Astrocyte of the cerebellum (primary cell): ENCODE data around the gene ADAMTSL3.

ENCODE experiments used
- DNase-seq: peaks from one replicate; pipeline ENCODE4 v3.0.0-alpha.2; 2011; ENCODE audit warnings: low read depth
- H3K4me3 ChIP-seq: 2 replicates; pipeline ENCODE4 v1.5.1; 2011; ENCODE audit warnings: mild to moderate bottlenecking, low read depth, low read length, moderate library complexity
- in situ Hi-C: cut with HindIII; loops from 2 replicates; pipeline ENCODE4 v1.10.0; 2017; ENCODE audit warnings: low sequenced_read_pairs
- TF ChIP-seq, protein P1 (sequence below): IDR thresholded peaks from 2 replicates; pipeline ENCODE4 v1.5.1; 2012; ENCODE audit warnings: low read length, low read depth, moderate library complexity, mild to moderate bottlenecking; ENCODE audit errors: missing control alignments

ADAMTSL3 gene

DNA sequence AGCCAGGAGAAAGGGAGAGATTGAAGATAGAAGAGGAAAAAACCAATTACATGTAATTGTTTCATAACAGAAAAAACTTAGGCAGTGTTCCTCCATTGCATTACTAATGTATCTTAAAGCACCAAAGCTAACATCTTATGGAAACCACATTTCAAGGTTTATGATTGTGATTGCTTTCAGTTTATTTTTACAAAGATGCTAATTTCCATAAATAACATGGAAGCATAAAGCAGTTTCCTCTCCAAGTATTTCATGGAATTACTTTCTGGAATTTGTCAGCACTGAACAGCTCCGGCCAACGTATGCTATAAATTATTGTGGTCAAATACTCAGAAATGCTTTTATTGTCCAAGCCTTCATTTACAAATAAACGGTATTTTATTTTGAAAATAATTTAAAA, 11.6 kb downstream of the ADAMTSL3 start:
- DNase-seq: no peak
- no peak overlapping the region for H3K4me3 ChIP-seq
- TF ChIP-seq, protein P1, sequence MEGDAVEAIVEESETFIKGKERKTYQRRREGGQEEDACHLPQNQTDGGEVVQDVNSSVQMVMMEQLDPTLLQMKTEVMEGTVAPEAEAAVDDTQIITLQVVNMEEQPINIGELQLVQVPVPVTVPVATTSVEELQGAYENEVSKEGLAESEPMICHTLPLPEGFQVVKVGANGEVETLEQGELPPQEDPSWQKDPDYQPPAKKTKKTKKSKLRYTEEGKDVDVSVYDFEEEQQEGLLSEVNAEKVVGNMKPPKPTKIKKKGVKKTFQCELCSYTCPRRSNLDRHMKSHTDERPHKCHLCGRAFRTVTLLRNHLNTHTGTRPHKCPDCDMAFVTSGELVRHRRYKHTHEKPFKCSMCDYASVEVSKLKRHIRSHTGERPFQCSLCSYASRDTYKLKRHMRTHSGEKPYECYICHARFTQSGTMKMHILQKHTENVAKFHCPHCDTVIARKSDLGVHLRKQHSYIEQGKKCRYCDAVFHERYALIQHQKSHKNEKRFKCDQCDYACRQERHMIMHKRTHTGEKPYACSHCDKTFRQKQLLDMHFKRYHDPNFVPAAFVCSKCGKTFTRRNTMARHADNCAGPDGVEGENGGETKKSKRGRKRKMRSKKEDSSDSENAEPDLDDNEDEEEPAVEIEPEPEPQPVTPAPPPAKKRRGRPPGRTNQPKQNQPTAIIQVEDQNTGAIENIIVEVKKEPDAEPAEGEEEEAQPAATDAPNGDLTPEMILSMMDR: no peak
- in situ Hi-C loops: no loop called here

DNA sequence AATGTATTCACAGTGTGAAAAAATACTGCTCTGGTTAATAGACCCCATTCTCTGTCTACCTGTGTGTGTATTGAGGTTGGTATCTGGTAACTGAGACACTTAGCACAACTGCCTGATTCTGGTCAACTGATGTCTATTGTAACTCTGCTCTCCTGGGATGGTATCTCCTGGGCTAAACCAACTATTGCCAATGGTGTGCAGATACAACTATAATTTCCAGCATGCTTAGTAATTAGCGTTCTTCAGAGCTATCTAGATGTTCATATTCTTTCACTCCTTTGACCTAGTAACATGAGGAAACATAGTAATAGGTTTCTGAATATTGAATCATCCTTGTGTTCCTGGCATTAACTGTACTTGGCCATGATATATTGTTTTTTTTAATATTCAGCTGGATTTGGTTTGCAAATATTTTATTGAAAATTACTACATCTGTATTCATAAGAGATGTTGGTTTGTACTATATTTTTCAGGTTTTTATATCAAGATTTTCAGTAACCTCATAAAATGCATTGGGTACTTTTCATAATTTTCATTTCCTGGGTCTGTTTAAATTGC, 16.8 kb downstream of the ADAMTSL3 start:
- TF ChIP-seq, protein P1: no peak
- H3K4me3 ChIP-seq: no peak overlapping the region
- in situ Hi-C loops: no loop called here
- DNase-seq: no peak

DNA sequence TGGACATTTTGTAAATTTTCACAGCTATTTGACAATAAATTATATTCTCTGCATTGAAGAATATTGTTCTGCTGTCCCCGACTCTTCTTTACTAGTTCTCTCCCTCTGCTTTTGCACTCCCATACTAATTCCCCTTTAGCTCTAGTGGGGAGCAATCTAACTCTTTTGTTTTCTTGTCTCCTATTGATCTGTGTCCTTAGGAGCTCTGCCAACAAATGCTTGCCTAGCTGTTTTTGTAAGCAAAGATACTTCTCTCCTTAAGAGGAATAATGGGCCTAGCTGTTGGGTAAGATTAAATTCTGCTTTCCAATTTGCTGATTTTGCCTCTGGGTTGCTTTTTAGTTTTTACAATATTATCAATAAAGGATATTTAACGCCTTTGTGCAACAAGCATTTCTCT, 17.7 kb downstream of the ADAMTSL3 start:
- TF ChIP-seq, protein P1: no peak
- in situ Hi-C loops: no loop called here
- no peak for DNase-seq
- no peak overlapping the region for H3K4me3 ChIP-seq

DNA sequence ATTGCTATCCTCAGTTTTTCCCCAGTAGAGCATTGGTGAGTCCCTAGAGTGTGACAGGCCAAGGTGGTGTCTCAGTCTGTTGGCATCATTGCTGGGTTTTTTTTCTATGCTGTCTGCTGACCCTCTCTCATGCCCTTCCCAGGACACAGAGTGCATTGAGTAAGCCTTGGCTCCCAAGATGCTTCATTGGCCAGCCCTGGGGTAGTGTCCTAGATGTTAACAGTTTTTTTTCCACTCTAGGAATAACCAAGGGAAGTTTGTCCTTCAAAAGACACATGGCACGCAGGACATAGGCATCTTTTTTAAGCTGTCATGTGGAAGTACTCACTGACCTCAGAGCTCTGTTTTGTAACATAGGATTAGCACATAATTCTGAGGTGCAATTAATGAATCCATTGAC, 19.5 kb downstream of the ADAMTSL3 start:
- TF ChIP-seq, protein P1: no peak
- in situ Hi-C loops: no loop called here
- no peak for DNase-seq
- no peak overlapping the region for H3K4me3 ChIP-seq

DNA sequence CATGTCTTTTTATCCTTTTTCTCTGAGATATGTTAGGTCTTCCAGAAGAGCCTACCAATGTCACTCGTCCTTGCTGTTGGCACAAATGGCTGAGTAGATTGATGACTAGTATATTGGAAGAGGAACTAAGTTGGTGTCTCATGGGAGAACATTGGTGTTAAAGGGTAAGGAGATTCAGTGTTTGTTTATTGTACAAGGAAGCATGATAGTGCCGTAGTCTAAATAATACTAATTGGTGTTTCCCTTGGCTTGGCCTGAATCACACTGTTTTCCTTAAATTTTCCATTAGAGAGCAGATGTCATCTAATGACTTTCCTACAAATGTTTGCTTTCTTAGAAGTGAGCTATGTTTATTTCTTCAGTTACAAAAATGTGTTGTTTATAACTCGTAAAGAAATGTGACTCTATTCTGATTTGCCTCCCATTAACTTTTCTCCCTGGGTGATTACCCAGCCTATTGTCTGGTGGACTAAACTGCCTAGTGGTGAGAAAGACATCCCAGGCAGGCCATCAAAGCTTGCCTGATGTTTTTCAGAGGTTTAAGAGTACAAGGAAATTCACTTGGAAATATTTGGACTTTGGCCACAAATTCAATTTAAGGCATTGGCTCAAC, 28.7 kb downstream of the ADAMTSL3 start:
- no peak overlapping the region for H3K4me3 ChIP-seq
- in situ Hi-C loops: no loop called here
- no peak for DNase-seq
- TF ChIP-seq, protein P1: no peak

DNA sequence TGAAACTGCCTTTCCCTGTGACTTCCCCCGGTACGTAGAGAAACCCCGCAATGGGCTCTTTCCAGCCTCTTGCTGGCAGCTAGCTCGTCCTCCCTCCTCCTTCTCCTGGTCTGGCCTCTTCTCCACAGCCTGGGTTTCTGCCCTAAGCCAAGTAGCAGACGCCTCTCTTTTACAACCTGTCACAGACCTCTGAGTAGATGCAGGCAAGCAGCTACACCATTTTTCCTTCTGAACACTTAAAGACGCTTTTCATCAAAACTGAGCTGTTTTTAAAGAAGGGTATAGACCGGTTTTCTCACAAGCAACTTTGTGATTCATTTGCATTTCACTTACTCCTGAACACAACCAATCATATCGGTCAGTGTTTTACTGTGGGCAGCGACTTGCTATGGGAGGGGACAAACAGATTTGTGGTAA, 32.0 kb downstream of the ADAMTSL3 start:
- DNase-seq: no peak
- in situ Hi-C loops: no loop called here
- no peak overlapping the region for H3K4me3 ChIP-seq
- TF ChIP-seq, protein P1: no peak

DNA sequence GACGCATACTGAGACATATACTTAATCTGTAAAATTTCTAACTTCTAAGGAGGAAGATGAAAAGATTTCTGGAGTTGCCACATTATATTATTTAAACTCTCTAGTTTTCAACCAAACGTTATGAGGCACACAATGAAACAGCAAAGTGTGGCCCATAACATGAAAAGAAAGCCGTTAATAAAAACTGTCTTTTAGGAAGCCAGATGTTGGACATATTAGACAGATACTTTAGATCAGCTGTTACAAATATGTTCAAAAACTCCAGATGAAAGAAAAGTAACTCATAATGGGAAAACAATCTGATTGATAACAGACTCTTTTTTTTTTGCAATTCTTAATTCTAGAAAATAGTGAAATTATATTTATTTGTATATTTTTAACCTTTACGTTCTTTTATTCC, 34.3 kb downstream of the ADAMTSL3 start:
- no peak for DNase-seq
- TF ChIP-seq, protein P1: no peak
- no peak overlapping the region for H3K4me3 ChIP-seq
- in situ Hi-C loops: no loop called here
